ENCODE measurements around the gene DIPK1B.

DNA sequence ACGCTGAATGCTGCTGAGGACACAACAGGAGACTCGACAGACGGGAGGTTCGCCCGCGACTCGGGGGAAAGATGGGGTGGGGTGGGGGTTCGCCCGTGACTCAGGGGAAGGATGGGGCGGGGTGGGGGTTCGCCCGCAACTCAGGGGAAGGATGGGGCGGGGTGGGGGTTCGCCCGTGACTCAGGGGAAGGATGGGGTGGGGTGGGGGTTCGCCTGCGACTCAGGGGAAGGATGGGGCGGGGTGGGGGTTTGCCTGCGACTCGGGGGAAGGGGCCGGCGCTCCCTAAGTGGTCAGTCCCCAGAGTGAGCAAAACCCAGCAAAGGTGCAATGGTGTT, 33.8 kb downstream of the DIPK1B start:
- TF ChIP-seq, protein P1, sequence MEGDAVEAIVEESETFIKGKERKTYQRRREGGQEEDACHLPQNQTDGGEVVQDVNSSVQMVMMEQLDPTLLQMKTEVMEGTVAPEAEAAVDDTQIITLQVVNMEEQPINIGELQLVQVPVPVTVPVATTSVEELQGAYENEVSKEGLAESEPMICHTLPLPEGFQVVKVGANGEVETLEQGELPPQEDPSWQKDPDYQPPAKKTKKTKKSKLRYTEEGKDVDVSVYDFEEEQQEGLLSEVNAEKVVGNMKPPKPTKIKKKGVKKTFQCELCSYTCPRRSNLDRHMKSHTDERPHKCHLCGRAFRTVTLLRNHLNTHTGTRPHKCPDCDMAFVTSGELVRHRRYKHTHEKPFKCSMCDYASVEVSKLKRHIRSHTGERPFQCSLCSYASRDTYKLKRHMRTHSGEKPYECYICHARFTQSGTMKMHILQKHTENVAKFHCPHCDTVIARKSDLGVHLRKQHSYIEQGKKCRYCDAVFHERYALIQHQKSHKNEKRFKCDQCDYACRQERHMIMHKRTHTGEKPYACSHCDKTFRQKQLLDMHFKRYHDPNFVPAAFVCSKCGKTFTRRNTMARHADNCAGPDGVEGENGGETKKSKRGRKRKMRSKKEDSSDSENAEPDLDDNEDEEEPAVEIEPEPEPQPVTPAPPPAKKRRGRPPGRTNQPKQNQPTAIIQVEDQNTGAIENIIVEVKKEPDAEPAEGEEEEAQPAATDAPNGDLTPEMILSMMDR (IDR thresholded peaks at IDR 0.05): no peak
- TF ChIP-seq POLR2A (IDR thresholded peaks at IDR 0.05): no peak
